Loucy (cell line): ENCODE data around the gene KCNIP3.

ENCODE experiments used
- H2AFZ ChIP-seq: fragments of 200-600 bp; sonication (generic); 2 replicates; pipeline ENCODE4 v1.6.0; 2016; ENCODE audit warnings: antibody characterized with exemption, mild to moderate bottlenecking, low read length, moderate library complexity
- H3F3A ChIP-seq: fragments of 200-600 bp; 2 replicates; pipeline ENCODE4 v1.6.0; 2016; ENCODE audit warnings: antibody characterized with exemption, low read depth, mild to moderate bottlenecking
- H3K27me3 ChIP-seq: fragments of 200-600 bp; sonication (generic); 2 replicates; pipeline ENCODE4 v1.6.1; 2014; ENCODE audit warnings: low read length, mild to moderate bottlenecking; ENCODE audit not compliant: insufficient read depth, poor library complexity, severe bottlenecking
- H3K36me3 ChIP-seq: fragments of 200-600 bp; sonication (generic); 2 replicates; pipeline ENCODE4 v1.6.1; 2016; ENCODE audit warnings: low read length; ENCODE audit not compliant: insufficient read depth
- H3K4me1 ChIP-seq: fragments of 200-600 bp; sonication (generic); 2 replicates; pipeline ENCODE4 v1.5.1; 2014; ENCODE audit warnings: low read length, mild to moderate bottlenecking; ENCODE audit not compliant: insufficient read depth, poor library complexity, severe bottlenecking
- H3K4me2 ChIP-seq: fragments of 200-600 bp; sonication (generic); 2 replicates; pipeline ENCODE4 v1.6.0; 2014; ENCODE audit warnings: antibody characterized with exemption, low read length, low read depth, mild to moderate bottlenecking; ENCODE audit not compliant: poor library complexity, severe bottlenecking
- H3K4me3 ChIP-seq: fragments of 200-600 bp; sonication (generic); 2 replicates; pipeline ENCODE4 v1.5.1; 2014; ENCODE audit warnings: low read length, mild to moderate bottlenecking, mixed read lengths; ENCODE audit not compliant: poor library complexity, severe bottlenecking
- H3K79me2 ChIP-seq: fragments of 200-600 bp; sonication (generic); 2 replicates; pipeline ENCODE4 v1.6.1; 2014; ENCODE audit warnings: low read length; ENCODE audit not compliant: insufficient read depth
- H3K9ac ChIP-seq: fragments of 200-600 bp; sonication (generic); 2 replicates; pipeline ENCODE4 v1.6.0; 2014; ENCODE audit warnings: mild to moderate bottlenecking, low read depth, low read length, moderate library complexity; ENCODE audit not compliant: poor library complexity, severe bottlenecking
- H3K9me2 ChIP-seq: fragments of 200-600 bp; sonication (generic); replicated peaks from 2 replicates; pipeline ENCODE4 v1.6.1; 2016; ENCODE audit warnings: low read depth, low read length, mixed read lengths
- H3K9me3 ChIP-seq: fragments of 200-600 bp; sonication (generic); 2 replicates; pipeline ENCODE4 v1.6.1; 2014; ENCODE audit warnings: mild to moderate bottlenecking, antibody characterized with exemption, low read length, low read depth; ENCODE audit not compliant: insufficient read depth
- H4K20me1 ChIP-seq: fragments of 200-600 bp; sonication (generic); 2 replicates; pipeline ENCODE4 v1.6.0; 2014; ENCODE audit warnings: antibody characterized with exemption, low read length, mild to moderate bottlenecking; ENCODE audit not compliant: insufficient read depth, poor library complexity, severe bottlenecking
- CTCF ChIP-seq: fragments of 200-600 bp; sonication (generic); conservative IDR thresholded peaks from 2 replicates; pipeline ENCODE4 v1.5.1; 2014; ENCODE audit warnings: mild to moderate bottlenecking, antibody characterized with exemption, low read length
- EZH2phosphoT487 ChIP-seq: fragments of 200-600 bp; IDR thresholded peaks from 2 replicates; pipeline ENCODE4 v1.6.1; 2018; ENCODE audit warnings: antibody characterized with exemption, mild to moderate bottlenecking, moderate library complexity, borderline replicate concordance

Gene KCNIP3

GRCh38 chr2:95266781-95267430 is 30.2 kb upstream of the KCNIP3 start:
- H3K79me2 ChIP-seq = no peaks in the 10 kb centered on the region
- TF ChIP-seq CTCF (no peak), EZH2phosphoT487 (no peak)
- no peaks in the 10 kb centered on the region for H3K27me3 ChIP-seq
- H3K36me3 ChIP-seq = no peaks in the 10 kb centered on the region
- H3K9me2 ChIP-seq = no peaks in the 10 kb centered on the region
- no peak overlapping the region for H3K9ac ChIP-seq
- H3K9me3 ChIP-seq = no peaks in the 10 kb centered on the region; the same call in 1 of the 2 replicates
- H3K4me3 ChIP-seq = no peak overlapping the region
- H3K4me2 ChIP-seq = no peak overlapping the region
- H3F3A ChIP-seq = no peaks in the 10 kb centered on the region
- H3K4me1 ChIP-seq = no peaks in the 10 kb centered on the region
- no peak overlapping the region for H2AFZ ChIP-seq
- no peaks in the 10 kb centered on the region for H4K20me1 ChIP-seq

GRCh38 chr2:95267458-95268210 is 29.5 kb upstream of the KCNIP3 start:
- H3K9me2 ChIP-seq = no peaks in the 10 kb centered on the region
- no peak overlapping the region for H3K9ac ChIP-seq
- H3K4me2 ChIP-seq = no peak overlapping the region
- no peak for TF ChIP-seq EZH2phosphoT487
- no peak for TF ChIP-seq CTCF
- no peak overlapping the region for H2AFZ ChIP-seq
- no peaks in the 10 kb centered on the region for H3F3A ChIP-seq
- H3K27me3 ChIP-seq = no peaks in the 10 kb centered on the region
- no peaks in the 10 kb centered on the region for H4K20me1 ChIP-seq
- H3K36me3 ChIP-seq = no peaks in the 10 kb centered on the region
- H3K4me1 ChIP-seq = no peaks in the 10 kb centered on the region
- no peaks in the 10 kb centered on the region for H3K79me2 ChIP-seq
- H3K4me3 ChIP-seq = no peak overlapping the region
- no peaks in the 10 kb centered on the region; the same call in 1 of the 2 replicates for H3K9me3 ChIP-seq

- Histone ChIP-seq H3K4me3 (no peak overlapping the region), H3K4me2 (no peak overlapping the region), H3K9me2 (no peaks in the 10 kb centered on the region), H3K36me3 (no peaks in the 10 kb centered on the region), H3K27me3 (no peaks in the 10 kb centered on the region), H3K9me3 (no peaks in the 10 kb centered on the region; the same call in 1 of the 2 replicates), H2AFZ (no peak overlapping the region), H3F3A (no peaks in the 10 kb centered on the region), H4K20me1 (no peaks in the 10 kb centered on the region), H3K4me1 (no peaks in the 10 kb centered on the region), H3K9ac (no peak overlapping the region), H3K79me2 (no peaks in the 10 kb centered on the region)
- TF ChIP-seq CTCF (no peak), EZH2phosphoT487 (no peak)
Measured at GRCh38 chr2:95268211-95269035, 28.7 kb upstream of the KCNIP3 start.
